Measurements from ENCODE around the gene PEAK3. TPM values are rescaled to one million over a fixed set of nuclear protein-coding genes. Genes with fewer than 3 reads are reported as not detected.

Gene PEAK3
- total RNA-seq, 2 donors from 2014 or later: 0.27 to 0.80 TPM

GRCh38 chr19:2250766-2251105 is 31.2 kb downstream of the PEAK3 start:
- peaks cover 14 to 19% of the 10 kb centered on the region in 2 donors for H3K36me3 ChIP-seq
- no peaks in the 10 kb centered on the region for H3K4me1 ChIP-seq (replicated peaks)
- H3K9me3 ChIP-seq: no peaks in the 10 kb centered on the region
- 23% methylated on average over 23 of the region's 40 CpGs for WGBS
- H3K27me3 ChIP-seq (replicated peaks; ENCODE audit: insufficient read depth): peaks cover 14% of the 10 kb centered on the region
- intact Hi-C loops (cut with DNase I): no loop called here
- no peak for TF ChIP-seq POLR2A (IDR thresholded peaks at IDR 0.05)
- TF ChIP-seq POLR2AphosphoS5 (IDR thresholded peaks at IDR 0.05): no peak
- TF ChIP-seq CTCF (IDR thresholded peaks at IDR 0.05): no peak
- H3K4me3 ChIP-seq: no peak overlapping the region
- DNase-seq (ENCODE audit: low spot score): no peak
- no peak overlapping the region for H3K27ac ChIP-seq

- Histone ChIP-seq H3K4me3 (no peak overlapping the region), H3K27ac (no peak overlapping the region), H3K27me3 (replicated peaks; ENCODE audit: insufficient read depth) (peaks cover 14% of the 10 kb centered on the region), H3K4me1 (replicated peaks) (no peaks in the 10 kb centered on the region), H3K9me3 (no peaks in the 10 kb centered on the region), H3K36me3 (peaks cover 20 to 25% of the 10 kb centered on the region in 2 donors)
- intact Hi-C loops (cut with DNase I): no loop called here
- no peak for DNase-seq (ENCODE audit: low spot score)
- WGBS: 46% methylated on average over 34 of the region's 43 CpGs
- no peak for TF ChIP-seq POLR2AphosphoS5 (IDR thresholded peaks at IDR 0.05)
- TF ChIP-seq CTCF (IDR thresholded peaks at IDR 0.05): no peak
- TF ChIP-seq POLR2A (IDR thresholded peaks at IDR 0.05): no peak
These were observed 31.9 kb downstream of the PEAK3 start for GRCh38 chr19:2249880-2250765.

GRCh38 chr19:2249010-2249866 is 32.7 kb downstream of the PEAK3 start, which contains the start of gene AMH:
Gene AMH, plus strand, starts transcription at chr19:2249323. Its CDS starts 10 bp downstream, at chr19:2249333.
- peaks cover 29 to 34% of the 10 kb centered on the region in 2 donors for H3K36me3 ChIP-seq
- no peaks in the 10 kb centered on the region for H3K4me1 ChIP-seq (replicated peaks)
- intact Hi-C loops (cut with DNase I): no loop called here
- no peaks in the 10 kb centered on the region for H3K9me3 ChIP-seq
- H3K27me3 ChIP-seq (replicated peaks; ENCODE audit: insufficient read depth): peaks cover 14% of the 10 kb centered on the region
- no peak within 1 kb of the TSS for H3K4me3 ChIP-seq
- H3K27ac ChIP-seq: no peak within 1 kb of the TSS
- no peak for DNase-seq (ENCODE audit: low spot score)
- WGBS: 79% methylated on average over 19 of the region's 27 CpGs
- no peak for TF ChIP-seq POLR2A (IDR thresholded peaks at IDR 0.05)
- no peak for TF ChIP-seq POLR2AphosphoS5 (IDR thresholded peaks at IDR 0.05)
- no peak for TF ChIP-seq CTCF (IDR thresholded peaks at IDR 0.05)

GRCh38 chr19:2248136-2249009 is 33.6 kb downstream of the PEAK3 start:
- Histone ChIP-seq H3K4me3 (no peak overlapping the region), H3K27me3 (replicated peaks; ENCODE audit: insufficient read depth) (peaks cover 14% of the 10 kb centered on the region), H3K4me1 (replicated peaks) (no peaks in the 10 kb centered on the region), H3K36me3 (peaks cover 38 to 43% of the 10 kb centered on the region in 2 donors), H3K27ac (no peak overlapping the region), H3K9me3 (no peaks in the 10 kb centered on the region)
- no peak for DNase-seq (ENCODE audit: low spot score)
- TF ChIP-seq POLR2AphosphoS5 (IDR thresholded peaks at IDR 0.05): no peak
- no peak for TF ChIP-seq CTCF (IDR thresholded peaks at IDR 0.05)
- TF ChIP-seq POLR2A (IDR thresholded peaks at IDR 0.05): no peak
- intact Hi-C loops (cut with DNase I): no loop called here
- 86% methylated on average over 21 of the region's 21 CpGs for WGBS
